K562 (cell line): Measurements from ENCODE around the gene PPM1E. TPM values are rescaled to one million over a fixed set of nuclear protein-coding genes. Genes with fewer than 3 reads are reported as not detected.

ENCODE experiments used
- ATAC-seq: fragments of 200-7000 bp; cut with Tn5 transposase; 3 replicates; pipeline ENCODE4 v1.9.1; 2020; ENCODE audit warnings: moderate library complexity
- BruUV-seq: library from RNA; stranded (reverse); fragments of 400-500 nt; replicated peaks from 2 replicates; lab custom pipeline; 2021; lab: Mats Ljungman, UMichigan
- CTCF ChIA-PET: fragments of 300-600 bp; formaldehyde crosslinking; extraction: SDS; loops from one replicate; lab custom pipeline; 2021; ENCODE audit warnings: low intra/inter-chr PET ratio; lab: Yijun Ruan, JAX
- POLR2A ChIA-PET: fragments of 300-600, 350-650 bp; sonication (Branson Sonifier 250); formaldehyde crosslinking; extraction: SDS; loops from one replicate; lab custom pipeline; 2021; ENCODE audit warnings: antibody characterized with exemption, inconsistent platforms; lab: Yijun Ruan, JAX
- DNase-seq, 4 experiments: peaks; one replicate each; pipeline versions ENCODE4 v3.0.0 to v3.0.0-alpha.2; 2011 to 2018; ENCODE audit warnings: low spot score in 3 of 4, mixed read lengths in 3 of 4; ENCODE audit errors: extremely low read depth in 1 of 4
- FAIRE-seq: peaks from 2 replicates; lab custom pipeline; 2011; peaks lifted over from hg19 to GRCh38; lab: Jason Lieb, UNC
- H2AFZ ChIP-seq: 2 replicates; pipeline ENCODE4 v1.6.0; 2011; ENCODE audit warnings: low read depth, low read length, control low read depth, inconsistent platforms
- H3K27ac ChIP-seq: fragments of 200-600 bp; 3 replicates; pipeline ENCODE4 v1.8.0; 2011; ENCODE audit warnings: low read depth, mild to moderate bottlenecking, control low read depth, inconsistent platforms, low read length, moderate library complexity, mixed read lengths; ENCODE audit errors: extremely low read depth
- H3K27me3 ChIP-seq, 2 experiments: fragments of 300-600 bp in 1 of 2; 2 replicates in 1 of 2; 3 replicates in 1 of 2; pipeline versions ENCODE4 v1.6.0 to v1.8.0; 2011; ENCODE audit warnings: inconsistent platforms in 2 of 2, low read length in 2 of 2, mild to moderate bottlenecking in 1 of 2, mixed read lengths in 1 of 2, moderate library complexity in 1 of 2; ENCODE audit not compliant: control insufficient read depth in 2 of 2, insufficient read depth in 2 of 2
- H3K36me3 ChIP-seq: fragments of 300-600 bp; 3 replicates; pipeline ENCODE4 v1.8.0; 2011; ENCODE audit warnings: mild to moderate bottlenecking, low read length, inconsistent platforms; ENCODE audit not compliant: control insufficient read depth, insufficient read depth
- H3K4me1 ChIP-seq, 2 experiments: fragments of 200-600 bp in 1 of 2; replicated peaks in 1 of 2; 2 replicates in 1 of 2; 3 replicates in 1 of 2; pipeline versions ENCODE4 v1.5.1 to v1.8.0; 2011; ENCODE audit warnings: inconsistent platforms in 2 of 2, low read length in 2 of 2, mild to moderate bottlenecking in 1 of 2, mixed read lengths in 1 of 2, moderate library complexity in 1 of 2; ENCODE audit not compliant: control insufficient read depth in 2 of 2, insufficient read depth in 2 of 2
- H3K4me2 ChIP-seq: 2 replicates; pipeline ENCODE4 v1.6.1; 2011; ENCODE audit warnings: low read length, control low read depth, inconsistent platforms, mixed read lengths; ENCODE audit not compliant: insufficient read depth
- H3K4me3 ChIP-seq: fragments of 200-600 bp; sonication (generic), shearing (Covaris generic); 2 replicates; pipeline ENCODE4 v1.5.1; 2016; ENCODE audit warnings: control low read depth, inconsistent platforms
- H3K79me2 ChIP-seq: fragments of 200-600 bp; 3 replicates; pipeline ENCODE4 v1.8.0; 2011; ENCODE audit warnings: low read length, inconsistent platforms; ENCODE audit not compliant: control insufficient read depth, insufficient read depth
- H3K9ac ChIP-seq, 2 experiments: 2 replicates each; pipeline versions ENCODE4 v1.6.0 to v1.6.1; 2011; ENCODE audit warnings: low read depth in 2 of 2, low read length in 2 of 2, control low read depth in 1 of 2, inconsistent platforms in 1 of 2, mild to moderate bottlenecking in 1 of 2, mixed read lengths in 1 of 2; ENCODE audit not compliant: insufficient read depth in 1 of 2
- H3K9me1 ChIP-seq: one replicate; pipeline ENCODE4 v1.6.0; 2011; ENCODE audit warnings: inconsistent platforms, mild to moderate bottlenecking, low read length, moderate library complexity; ENCODE audit not compliant: control insufficient read depth, insufficient read depth
- H3K9me3 ChIP-seq: replicated peaks from 2 replicates; pipeline ENCODE4 v1.5.1; 2011; ENCODE audit warnings: low read depth, low read length, inconsistent platforms; ENCODE audit not compliant: control insufficient read depth, insufficient read depth
- H4K20me1 ChIP-seq: replicated peaks from 2 replicates; pipeline ENCODE4 v1.6.1; 2011; ENCODE audit warnings: low read length, inconsistent platforms, mixed read lengths; ENCODE audit not compliant: control insufficient read depth, insufficient read depth
- KDM5B ChIP-seq: fragments of 200-600 bp; sonication (generic); IDR thresholded peaks from 2 replicates; pipeline ENCODE4 v1.6.1; 2012; ENCODE audit warnings: low read depth, mild to moderate bottlenecking, moderate library complexity, low read length, control low read depth, inconsistent platforms; ENCODE audit not compliant: insufficient replicate concordance
- ZBTB11 ChIP-seq, 3 experiments: fragments of 200-800 bp in 1 of 3; fragments of 250-450 bp in 1 of 3; fragments of 450-650 bp in 1 of 3; sonication (Bioruptor Pico) in 1 of 3; sonication (Bioruptor generic) in 1 of 3; formaldehyde crosslinking in 1 of 3; IDR thresholded peaks; 2 replicates each; pipeline versions ENCODE4 v1.6.1 to v1.8.0; 2016 to 2022; ENCODE audit warnings: mild to moderate bottlenecking in 2 of 3, missing genetic modification characterization in 2 of 3, missing compliant biosample characterization in 1 of 3, moderate library complexity in 1 of 3
- WGBS: fragments of 100-300 bp; shearing (Covaris generic); methylation state at CpG from one replicate; pipeline ENCODE4 v1.1.6; 2016; ENCODE audit warnings: low coverage, mixed read lengths; ENCODE audit not compliant: insufficient coverage; ENCODE audit errors: missing lambda C conversion rate; 5-methylcytosine and 5-hydroxymethylcytosine counted together
- in situ Hi-C: fragments of 300-500 bp; cut with MboI; formaldehyde crosslinking; loops from 4 replicates; pipeline ENCODE4 v1.15.0; 2018; ENCODE audit warnings: inconsistent platforms, mixed read lengths
- intact Hi-C: fragments of 100-400 bp; cut with micrococcal nuclease; formaldehyde crosslinking; loops from 2 replicates; pipeline ENCODE4 v1.14.2; 2022
- polyA plus RNA-seq, 8 experiments: library from polyadenylated mRNA; depleted of rRNA in 4 of 8; stranded (reverse) in 5 of 8; unstranded in 3 of 8; fragments of >200 nt; fragmentation: Nextera tagmentation in 2 of 8; fragmentation: Illumina TruSeq in 1 of 8; extraction: Ambion mirVana in 2 of 8; extraction: Trizol in 1 of 8; gene quantifications; 2 replicates each; pipeline versions ENCODE4 v1.2.1 to v1.2.3, GENCODE V29; 2011 to 2014; ENCODE audit warnings: inconsistent platforms in 1 of 8, missing spikeins in 1 of 8
- total RNA-seq, 7 experiments: library from RNA; depleted of rRNA in 6 of 7; stranded (reverse); fragments of >200 nt in 6 of 7; fragmentation: Illumina TruSeq in 2 of 7; extraction: Trizol in 2 of 7; gene quantifications; 2 replicates each; pipeline versions ENCODE4 v1.2.1 to v1.2.3, GENCODE V29; 2011 to 2021; ENCODE audit warnings: low replicate concordance in 1 of 7

Gene PPM1E
- total and polyA plus RNA-seq, 9 of the 15 experiments (the other 6 are each of a cell fraction or from before 2014, with no cell fraction given): 1.0 to 5.7 (median 4.7) TPM

DNA sequence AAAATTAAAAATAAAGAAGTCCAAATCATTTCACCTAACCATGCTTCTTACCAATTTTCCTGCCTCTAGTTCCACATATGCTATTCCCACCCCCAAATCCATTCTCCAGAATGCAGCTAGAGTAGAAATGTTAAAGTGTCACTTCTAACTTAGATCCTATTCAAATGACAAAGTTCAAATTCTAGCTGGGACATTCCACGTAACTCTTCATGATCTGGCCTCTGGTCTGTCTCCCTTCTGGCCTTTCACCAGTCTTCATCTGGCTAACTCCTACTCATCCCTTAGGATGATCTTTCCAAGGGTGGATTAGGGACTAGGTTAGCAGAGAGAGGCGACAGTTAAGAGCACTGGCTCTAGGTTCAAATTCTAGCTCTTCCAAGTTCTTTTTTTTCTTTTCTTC, 253.1 kb downstream of the PPM1E start:
- ATAC-seq (no peak), DNase-seq (no peak), FAIRE-seq (no peak)
- WGBS: 96% methylated on average over 2 of the region's 2 CpGs
- intact Hi-C loops (no loop called here), in situ Hi-C loops (loop anchor here (5.0 to 25.0 kb wide), 4 partner anchors 296 to 721 kb away; partner anchors contain the start of gene MPO)
- H3K9ac ChIP-seq: no peak overlapping the region
- H3K36me3 ChIP-seq: peaks cover 62% of the 10 kb centered on the region
- no peaks in the 10 kb centered on the region for H3K27me3 ChIP-seq
- POLR2A ChIA-PET: interaction anchor here (1.4 to 1.6 kb wide), 2 partner anchors 8 to 378 kb away, joined by 4 to 6 read pairs; no protein-coding TSS in a partner anchor
- H3K4me2 ChIP-seq: no peak overlapping the region
- H3K4me3 ChIP-seq: no peak overlapping the region
- no TSS peak for BruUV-seq
- H3K9me1 ChIP-seq: no peaks in the 10 kb centered on the region
- no peak overlapping the region for H2AFZ ChIP-seq
- TF ChIP-seq ZBTB11 (CRISPR knock-in tag; IDR thresholded peaks at IDR 0.05): peak in 1 of 3 experiments; percentile 18; a peak in 1 of 6 replicates
- TF ChIP-seq KDM5B: no peak
- no peaks in the 10 kb centered on the region for H3K79me2 ChIP-seq
- no peak overlapping the region for H3K27ac ChIP-seq
- peaks cover 0 to 2% of the 10 kb centered on the region in 2 experiments; a peak in 1 of 5 replicates for H3K4me1 ChIP-seq
- H3K9me3 ChIP-seq: no peaks in the 10 kb centered on the region
- CTCF ChIA-PET: no interaction called here
- H4K20me1 ChIP-seq: no peaks in the 10 kb centered on the region
